Measurements from ENCODE around the gene MYO7B.

The MYO7B gene

GRCh38 chr2:127593228-127594115, 58.0 kb downstream of the MYO7B start:
- peaks cover 3% of the 10 kb centered on the region; the same call in 1 of the 2 replicates for H3K27me3 ChIP-seq (ENCODE audit: insufficient read depth, low read length)
- H3K9me2 ChIP-seq (ENCODE audit: low read depth, low read length) = no peaks in the 10 kb centered on the region
- H3K36me3 ChIP-seq (ENCODE audit: insufficient read depth, low read length) = no peaks in the 10 kb centered on the region
- TF ChIP-seq, protein P1, sequence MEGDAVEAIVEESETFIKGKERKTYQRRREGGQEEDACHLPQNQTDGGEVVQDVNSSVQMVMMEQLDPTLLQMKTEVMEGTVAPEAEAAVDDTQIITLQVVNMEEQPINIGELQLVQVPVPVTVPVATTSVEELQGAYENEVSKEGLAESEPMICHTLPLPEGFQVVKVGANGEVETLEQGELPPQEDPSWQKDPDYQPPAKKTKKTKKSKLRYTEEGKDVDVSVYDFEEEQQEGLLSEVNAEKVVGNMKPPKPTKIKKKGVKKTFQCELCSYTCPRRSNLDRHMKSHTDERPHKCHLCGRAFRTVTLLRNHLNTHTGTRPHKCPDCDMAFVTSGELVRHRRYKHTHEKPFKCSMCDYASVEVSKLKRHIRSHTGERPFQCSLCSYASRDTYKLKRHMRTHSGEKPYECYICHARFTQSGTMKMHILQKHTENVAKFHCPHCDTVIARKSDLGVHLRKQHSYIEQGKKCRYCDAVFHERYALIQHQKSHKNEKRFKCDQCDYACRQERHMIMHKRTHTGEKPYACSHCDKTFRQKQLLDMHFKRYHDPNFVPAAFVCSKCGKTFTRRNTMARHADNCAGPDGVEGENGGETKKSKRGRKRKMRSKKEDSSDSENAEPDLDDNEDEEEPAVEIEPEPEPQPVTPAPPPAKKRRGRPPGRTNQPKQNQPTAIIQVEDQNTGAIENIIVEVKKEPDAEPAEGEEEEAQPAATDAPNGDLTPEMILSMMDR (IDR thresholded peaks at IDR 0.05; ENCODE audit: low read length) = no peak
- TF ChIP-seq EZH2 (IDR thresholded peaks at IDR 0.05; ENCODE audit: borderline replicate concordance, low read length) = no peak
- H3F3A ChIP-seq (ENCODE audit: insufficient read depth, low read length) = no peaks in the 10 kb centered on the region
- H2AFZ ChIP-seq (ENCODE audit: low read length) = no peak overlapping the region
- H3K4me1 ChIP-seq (ENCODE audit: insufficient read depth, low read length, severe bottlenecking) = no peaks in the 10 kb centered on the region
- H3K27ac ChIP-seq (ENCODE audit: low read depth, low read length, poor library complexity, severe bottlenecking) = no peak overlapping the region
- no peaks in the 10 kb centered on the region for H3K9me3 ChIP-seq (ENCODE audit: low read length)
- H4K20me1 ChIP-seq (ENCODE audit: insufficient read depth, low read length) = no peaks in the 10 kb centered on the region
- H3K79me2 ChIP-seq (ENCODE audit: insufficient read depth, low read length) = no peaks in the 10 kb centered on the region
- H3K4me3 ChIP-seq (ENCODE audit: low read depth, low read length, poor library complexity, severe bottlenecking) = no peak overlapping the region
- no peak overlapping the region for H3K9ac ChIP-seq (ENCODE audit: low read length)
- no peak overlapping the region for H3K4me2 ChIP-seq (ENCODE audit: low read length)

DNA sequence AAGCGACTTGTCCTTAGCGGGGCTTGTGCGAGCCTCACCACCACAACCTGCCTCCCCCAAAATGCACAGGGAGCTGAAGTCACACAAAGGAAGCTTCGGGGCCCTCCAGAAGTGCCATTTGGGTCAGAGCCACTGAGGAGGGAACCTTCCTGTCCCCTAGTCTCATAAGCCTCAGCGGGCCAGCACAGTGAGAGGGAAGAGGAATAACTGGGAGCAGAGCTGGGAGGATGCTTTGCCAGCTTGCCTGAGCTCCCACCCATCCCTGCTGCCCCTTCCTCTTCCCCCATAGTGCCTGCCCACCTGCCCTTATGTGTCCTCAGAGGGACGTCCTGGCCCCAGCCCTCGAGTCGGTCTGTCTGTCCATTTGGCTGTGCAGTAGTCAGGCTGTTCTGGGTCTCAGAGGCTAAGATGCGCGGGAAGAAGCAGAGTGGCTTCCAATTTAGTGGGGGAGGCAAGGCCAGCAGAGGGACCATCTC, 58.7 kb downstream of the MYO7B start:
- Histone ChIP-seq H3K4me1 (ENCODE audit: insufficient read depth, low read length, severe bottlenecking) (no peaks in the 10 kb centered on the region), H3K4me3 (ENCODE audit: low read depth, low read length, poor library complexity, severe bottlenecking) (no peak overlapping the region), H3F3A (ENCODE audit: insufficient read depth, low read length) (no peaks in the 10 kb centered on the region), H3K36me3 (ENCODE audit: insufficient read depth, low read length) (no peaks in the 10 kb centered on the region), H3K27ac (ENCODE audit: low read depth, low read length, poor library complexity, severe bottlenecking) (no peak overlapping the region), H3K9me2 (ENCODE audit: low read depth, low read length) (no peaks in the 10 kb centered on the region), H3K4me2 (ENCODE audit: low read length) (no peak overlapping the region), H3K9me3 (ENCODE audit: low read length) (no peaks in the 10 kb centered on the region), H3K79me2 (ENCODE audit: insufficient read depth, low read length) (no peaks in the 10 kb centered on the region), H2AFZ (ENCODE audit: low read length) (no peak overlapping the region), H4K20me1 (ENCODE audit: insufficient read depth, low read length) (no peaks in the 10 kb centered on the region), H3K9ac (ENCODE audit: low read length) (no peak overlapping the region), H3K27me3 (ENCODE audit: insufficient read depth, low read length) (peaks cover 3% of the 10 kb centered on the region; the same call in 1 of the 2 replicates)
- no peak for TF ChIP-seq EZH2 (IDR thresholded peaks at IDR 0.05; ENCODE audit: borderline replicate concordance, low read length)
- TF ChIP-seq, protein P1 (IDR thresholded peaks at IDR 0.05; ENCODE audit: low read length) = no peak

GRCh38 chr2:127596311-127597045, 61.0 kb downstream of the MYO7B start:
- H4K20me1 ChIP-seq (ENCODE audit: insufficient read depth, low read length) = no peaks in the 10 kb centered on the region
- H3K9ac ChIP-seq (ENCODE audit: low read length) = no peak overlapping the region
- peaks cover 3% of the 10 kb centered on the region; the same call in 1 of the 2 replicates for H3K27me3 ChIP-seq (ENCODE audit: insufficient read depth, low read length)
- H3K9me2 ChIP-seq (ENCODE audit: low read depth, low read length) = no peaks in the 10 kb centered on the region
- H3K9me3 ChIP-seq (ENCODE audit: low read length) = 0 out of 2 replicates have a peak, but pooled peaks cover under 1% of the 10 kb centered on the region
- TF ChIP-seq, protein P1 (IDR thresholded peaks at IDR 0.05; ENCODE audit: low read length) = no peak
- H3K4me1 ChIP-seq (ENCODE audit: insufficient read depth, low read length, severe bottlenecking) = no peaks in the 10 kb centered on the region
- H3F3A ChIP-seq (ENCODE audit: insufficient read depth, low read length) = no peaks in the 10 kb centered on the region
- no peaks in the 10 kb centered on the region for H3K79me2 ChIP-seq (ENCODE audit: insufficient read depth, low read length)
- no peak overlapping the region for H3K4me3 ChIP-seq (ENCODE audit: low read depth, low read length, poor library complexity, severe bottlenecking)
- no peak overlapping the region for H3K27ac ChIP-seq (ENCODE audit: low read depth, low read length, poor library complexity, severe bottlenecking)
- H3K4me2 ChIP-seq (ENCODE audit: low read length) = no peak overlapping the region
- no peak overlapping the region for H2AFZ ChIP-seq (ENCODE audit: low read length)
- no peaks in the 10 kb centered on the region for H3K36me3 ChIP-seq (ENCODE audit: insufficient read depth, low read length)

Data from OCI-LY1 (cell line).